Measurements from ENCODE around the gene RARA.

RARA gene

GRCh38 chr17:40315678-40316570 is 6.9 kb downstream of the RARA start:
- no peak for DNase-seq (ENCODE audit: low spot score)

GRCh38 chr17:40316571-40317344 is 7.8 kb downstream of the RARA start:
- DNase-seq (ENCODE audit: low spot score) = peak; percentile 41

- DNase-seq (ENCODE audit: low spot score) = peak; percentile 80
These were observed 8.4 kb downstream of the RARA start for GRCh38 chr17:40317345-40317873.

- peak; percentile 98 for DNase-seq (ENCODE audit: low spot score)
These were observed 9.2 kb downstream of the RARA start for GRCh38 chr17:40317880-40318829.

GRCh38 chr17:40318830-40319391 is 9.9 kb downstream of the RARA start:
- no peak for DNase-seq (ENCODE audit: low spot score)

- DNase-seq (ENCODE audit: low spot score) = no peak
These were observed 10.9 kb downstream of the RARA start for GRCh38 chr17:40319651-40320540.

- no peak for DNase-seq (ENCODE audit: low spot score)
These were observed 12.0 kb downstream of the RARA start for GRCh38 chr17:40320756-40321523.

GRCh38 chr17:40321524-40321929 is 12.5 kb downstream of the RARA start:
- no peak for DNase-seq (ENCODE audit: low spot score)

GRCh38 chr17:40321961-40322357 is 13.0 kb downstream of the RARA start:
- peak; percentile 87 for DNase-seq (ENCODE audit: low spot score)

- DNase-seq (ENCODE audit: low spot score) = no peak
These were observed 13.7 kb downstream of the RARA start for GRCh38 chr17:40322358-40323315.

- DNase-seq (ENCODE audit: low spot score) = no peak
These were observed 14.7 kb downstream of the RARA start for GRCh38 chr17:40323391-40324381.

- DNase-seq (ENCODE audit: low spot score) = no peak
These were observed 16.4 kb downstream of the RARA start for GRCh38 chr17:40325156-40326013.

GRCh38 chr17:40326014-40326831 is 17.2 kb downstream of the RARA start:
- DNase-seq (ENCODE audit: low spot score) = no peak

GRCh38 chr17:40326832-40327199 is 17.8 kb downstream of the RARA start:
- no peak for DNase-seq (ENCODE audit: low spot score)

GRCh38 chr17:40327244-40327729 is 18.3 kb downstream of the RARA start:
- no peak for DNase-seq (ENCODE audit: low spot score)
